CD4-positive, alpha-beta T cell treated with Interleukin-4 for 1 hour (primary cell): ENCODE results near the gene GMDS.

Source experiments
- DNase-seq, 2 donors: peaks; one replicate each; pipeline ENCODE4 v3.0.0-alpha.2; 2020 to 2022

GMDS gene

DNA sequence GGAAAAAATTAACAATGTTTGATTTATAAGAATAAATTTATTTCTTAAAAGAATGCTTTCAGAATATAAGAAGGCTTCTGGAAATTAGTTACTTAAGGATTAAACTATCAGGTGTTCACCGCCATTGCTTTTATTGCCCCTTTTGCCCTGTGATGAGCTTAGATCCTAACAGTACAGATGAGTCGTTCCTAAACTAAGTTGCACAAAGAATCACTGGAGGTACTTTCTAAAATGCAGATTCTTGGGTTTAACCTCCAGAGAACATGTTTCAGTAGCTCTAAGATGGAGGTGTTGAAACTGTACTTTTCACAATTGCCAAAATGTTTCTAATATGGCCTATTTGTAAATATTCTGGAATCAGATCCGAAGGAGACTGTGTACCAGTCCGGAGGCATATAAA, 211.9 kb downstream of the GMDS start:
- no peak for DNase-seq

DNA sequence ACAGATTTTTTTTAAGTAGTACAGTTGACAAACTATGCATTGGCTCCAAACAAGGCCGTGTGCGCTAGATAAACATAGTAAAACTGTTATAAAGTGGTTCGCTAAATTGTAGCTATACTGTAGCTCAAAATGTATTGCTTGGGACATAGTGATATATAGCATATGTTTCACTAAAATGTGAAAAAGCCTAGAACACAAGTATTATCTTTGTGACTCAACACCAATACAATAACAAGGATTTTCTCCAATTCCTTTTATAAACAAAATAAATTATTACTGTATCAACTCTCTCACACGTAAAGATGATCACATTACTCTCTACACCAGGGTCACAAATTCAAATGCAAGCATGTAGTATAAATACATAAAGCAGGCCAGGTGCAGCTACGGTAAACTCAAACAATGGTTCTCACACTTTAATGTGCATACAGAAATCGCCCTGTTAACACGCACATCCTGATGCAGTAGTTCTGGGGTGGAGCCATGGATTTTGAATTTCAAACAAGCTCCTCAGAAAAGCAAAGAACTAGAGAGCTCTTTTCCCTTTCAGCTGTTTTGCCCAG, 214.6 kb downstream of the GMDS start:
- no peak for DNase-seq

DNA sequence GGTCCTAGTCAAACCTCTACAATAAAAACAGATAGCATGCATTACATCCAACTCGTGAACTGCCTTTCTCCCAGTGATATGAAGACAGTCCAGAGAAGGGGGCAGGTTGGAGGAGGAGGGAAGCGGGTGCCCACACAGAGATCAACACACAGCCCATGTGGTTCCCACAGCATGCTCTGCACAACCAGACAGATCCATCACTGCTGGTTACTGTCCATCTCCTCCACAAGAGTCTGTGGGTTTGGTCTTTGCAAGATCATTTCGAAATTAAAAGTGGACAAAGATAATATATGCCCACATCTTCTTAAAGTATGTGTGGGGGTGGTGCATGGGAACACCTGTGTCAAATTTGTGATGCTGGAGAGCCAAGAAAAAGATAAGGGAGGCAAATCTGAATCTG, 215.5 kb downstream of the GMDS start:
- DNase-seq, result no peak

DNA sequence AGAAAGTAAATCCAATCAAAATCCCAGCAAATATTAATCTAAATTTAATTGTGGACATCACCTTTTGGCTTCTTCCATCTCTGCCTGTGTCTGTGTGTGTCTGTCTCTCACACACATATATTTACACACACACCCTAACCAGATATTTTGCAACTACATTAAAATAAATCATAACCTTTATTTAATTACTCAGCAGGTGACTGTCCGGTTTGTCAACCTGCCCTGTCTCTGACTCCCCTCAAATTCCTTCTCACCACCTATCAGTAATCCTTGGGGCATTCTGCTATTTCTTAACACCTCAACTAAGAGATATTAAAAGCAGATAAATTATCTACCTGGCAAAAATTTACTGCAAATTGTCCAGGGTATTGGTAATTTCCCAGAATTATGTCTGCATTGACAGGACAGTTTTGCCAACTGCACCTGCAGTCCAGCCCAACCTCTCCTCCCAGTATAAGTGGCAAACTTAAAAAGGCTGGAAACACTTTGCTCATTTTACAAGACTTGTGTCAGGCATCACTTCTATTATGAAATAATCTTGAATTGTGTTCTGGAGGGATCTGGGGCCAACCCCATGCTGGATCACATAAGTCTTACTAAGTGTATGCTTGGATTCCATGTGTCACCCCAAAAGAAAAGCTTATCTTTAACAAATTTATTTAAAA, 216.1 kb downstream of the GMDS start:
- DNase-seq, result no peak

DNA sequence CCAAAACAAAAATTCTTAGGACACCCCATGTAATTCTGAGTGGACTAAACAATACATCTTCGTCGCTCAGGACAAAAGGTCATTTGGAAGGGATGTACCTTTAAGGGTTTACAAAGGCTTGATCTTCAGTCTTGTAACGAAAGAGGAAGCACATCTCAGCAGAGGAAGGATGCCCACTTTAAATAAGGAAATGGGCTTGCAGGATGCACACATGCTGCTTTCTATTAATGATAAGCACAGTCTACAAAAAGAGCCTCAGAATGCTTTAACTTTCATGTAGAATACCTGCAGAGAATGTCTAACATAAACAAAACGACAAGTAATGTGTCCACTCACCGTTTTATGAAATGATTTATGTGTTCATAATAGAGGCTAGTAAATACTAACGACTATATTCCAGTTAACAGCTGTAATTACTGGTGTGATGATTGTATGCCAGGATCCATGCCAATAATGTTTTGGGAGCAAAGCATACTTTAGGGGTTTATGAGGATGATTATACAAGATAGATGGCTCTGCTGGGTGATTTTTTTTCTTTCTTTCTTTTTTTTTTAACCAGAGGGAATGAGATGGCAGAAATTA, 216.9 kb downstream of the GMDS start:
- DNase-seq, result no peak

DNA sequence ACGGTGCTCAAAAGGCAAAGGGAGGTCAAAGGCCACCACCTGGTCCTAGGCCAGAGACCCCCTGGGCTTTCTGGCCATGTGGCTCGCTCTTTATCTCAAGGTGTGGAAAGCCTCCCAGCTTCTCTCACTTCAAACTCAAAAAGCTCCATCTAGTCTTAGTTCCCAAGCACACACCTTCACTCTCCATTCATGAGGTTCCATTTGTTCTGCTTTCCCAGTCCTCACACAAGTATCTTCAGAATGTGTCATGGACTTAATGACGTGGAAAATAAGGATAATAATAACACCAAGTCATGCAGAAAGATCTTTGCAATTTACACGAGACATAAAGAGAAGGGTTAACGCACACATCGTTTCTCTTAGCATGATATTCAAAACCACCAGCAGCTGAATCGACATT, 219.3 kb downstream of the GMDS start:
- DNase-seq, result no peak

DNA sequence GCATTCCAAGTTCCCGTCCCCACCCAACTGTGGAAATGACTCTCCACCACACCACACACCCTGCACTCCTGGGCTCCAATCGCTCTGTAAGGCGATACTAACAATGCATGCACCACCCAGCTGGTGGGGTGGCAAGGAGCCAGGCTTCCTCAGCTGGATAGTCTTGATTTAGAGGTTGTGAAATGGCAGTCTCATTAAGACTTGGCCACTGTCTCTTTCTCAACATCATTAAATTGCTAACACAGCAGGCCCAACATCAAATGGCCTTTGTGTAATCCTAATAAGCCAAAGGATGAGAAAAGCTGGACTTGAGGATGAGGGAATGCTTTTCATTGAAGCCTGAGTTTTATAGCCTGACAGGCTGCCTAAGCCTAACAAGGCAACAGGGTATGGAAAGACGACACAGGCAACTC, 223.7 kb downstream of the GMDS start:
- no peak for DNase-seq

DNA sequence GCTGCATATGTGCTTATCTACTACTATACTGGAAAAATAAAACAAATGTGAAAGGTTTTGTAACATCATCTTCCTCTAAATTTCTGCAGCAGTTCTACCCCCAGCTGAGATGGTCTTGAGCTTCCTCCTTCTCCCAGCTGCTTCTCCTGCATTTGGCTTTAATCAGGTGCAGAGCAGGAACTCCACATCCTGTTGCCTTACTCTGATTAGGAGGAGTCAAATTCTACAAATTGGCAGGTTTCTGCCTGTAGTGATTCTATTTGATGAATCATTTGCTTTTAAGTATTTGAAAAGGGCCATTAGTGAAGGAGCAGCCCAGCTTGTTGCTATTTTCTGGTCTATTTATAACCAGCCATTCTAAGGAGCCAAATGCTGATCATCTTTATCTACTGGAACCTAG, 224.5 kb downstream of the GMDS start:
- no peak for DNase-seq

DNA sequence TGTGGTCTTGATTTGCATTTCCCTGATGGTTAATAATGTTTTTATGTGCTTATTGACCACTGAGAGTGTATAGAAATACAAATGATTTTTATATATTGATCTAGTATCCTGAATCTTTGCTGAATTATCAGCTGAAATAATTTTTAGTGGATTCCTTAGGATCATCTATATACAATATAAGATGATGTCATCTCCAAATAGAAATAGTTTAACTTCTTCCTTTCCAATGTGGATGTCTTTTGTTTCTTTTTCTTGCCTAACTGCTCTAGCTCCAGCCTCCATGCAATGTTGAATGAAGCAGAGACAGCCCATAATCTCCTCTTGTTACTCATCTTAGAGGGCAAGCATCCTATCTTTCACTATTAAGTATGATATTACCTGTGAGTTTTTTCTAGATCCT, 226.4 kb downstream of the GMDS start:
- DNase-seq, result no peak

DNA sequence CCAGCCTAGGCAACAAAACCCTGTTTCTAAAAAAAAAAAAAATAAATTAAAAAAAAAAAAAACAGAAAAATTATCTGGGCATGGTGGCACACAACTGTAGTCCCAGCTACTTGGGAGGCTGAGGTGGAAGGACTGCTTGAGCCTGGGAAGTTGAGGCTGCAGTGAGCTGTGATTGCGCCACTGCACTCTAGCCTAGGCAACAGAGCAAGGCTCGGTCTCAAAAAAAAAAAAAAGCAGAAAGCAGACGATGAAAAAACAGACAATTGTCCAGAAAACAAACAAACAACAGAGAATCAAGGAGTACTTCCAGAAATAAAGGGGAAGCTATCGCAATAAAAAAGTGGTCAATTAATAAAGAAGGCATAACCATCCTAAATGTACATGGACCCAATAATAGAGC, 229.4 kb downstream of the GMDS start:
- no peak for DNase-seq

DNA sequence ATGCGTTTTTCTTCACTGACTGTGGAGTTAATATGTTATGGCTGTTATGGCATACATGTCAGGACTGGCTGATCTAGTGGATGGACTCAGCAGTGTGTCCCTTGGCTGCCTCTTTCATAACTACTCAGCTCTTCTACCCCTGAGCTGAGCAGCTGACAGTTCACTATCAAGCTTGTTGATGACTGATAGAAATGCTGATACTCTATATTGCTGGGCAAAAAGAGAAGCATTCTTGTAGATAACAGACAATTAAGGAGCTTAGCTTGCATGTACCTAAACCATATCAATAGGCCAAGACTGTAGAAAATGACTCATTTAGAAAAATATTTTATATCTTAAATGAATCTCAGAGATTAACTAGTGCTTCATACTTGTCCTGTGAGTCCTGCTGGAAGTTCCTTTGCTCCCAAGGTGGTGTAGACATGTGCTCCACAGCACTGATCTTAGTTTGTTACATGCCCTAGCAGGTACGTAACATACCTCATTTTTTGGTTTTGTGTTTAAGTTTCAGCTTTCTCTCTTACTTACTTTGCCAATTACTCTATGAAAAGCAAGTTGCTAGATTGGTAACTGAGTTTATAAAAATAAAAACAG, 236.9 kb downstream of the GMDS start:
- DNase-seq, result no peak

DNA sequence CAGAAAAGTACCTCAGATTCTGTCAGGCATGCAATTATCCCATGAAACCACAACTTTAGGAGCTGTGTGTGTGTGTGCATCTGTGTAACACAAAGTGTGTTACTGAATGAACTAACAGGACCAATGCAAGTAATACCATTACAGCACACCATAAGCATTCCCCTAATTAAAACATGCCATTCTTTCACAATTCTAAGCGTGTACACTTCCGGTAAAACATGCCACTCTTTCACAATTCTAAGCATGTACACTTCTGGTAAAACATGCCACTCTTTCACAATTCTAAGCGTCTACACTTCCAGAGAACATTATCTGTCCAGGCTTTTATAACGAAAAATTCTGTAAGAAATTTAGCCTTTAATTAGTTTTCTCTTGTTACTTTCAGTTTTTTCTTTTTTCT, 238.2 kb downstream of the GMDS start:
- DNase-seq, result no peak

DNA sequence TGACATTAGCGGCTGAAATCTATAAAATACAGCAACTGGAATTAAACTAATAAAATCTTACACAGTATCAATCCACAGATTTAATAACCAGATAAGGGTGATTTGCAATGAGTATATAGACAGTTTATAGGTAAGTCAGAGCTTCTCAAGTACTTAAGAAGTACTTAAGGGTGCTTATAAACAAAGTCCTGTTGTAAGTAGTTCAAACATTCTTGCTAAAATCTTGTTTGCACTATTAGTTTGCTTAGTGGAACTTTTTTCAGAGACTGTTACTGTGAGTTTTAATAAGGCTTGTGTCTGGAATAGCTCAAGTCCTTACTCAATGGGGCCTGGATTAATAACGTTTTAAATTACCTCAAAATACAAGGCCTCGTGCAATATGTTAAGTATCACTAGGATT, 240.5 kb downstream of the GMDS start:
- no peak for DNase-seq

DNA sequence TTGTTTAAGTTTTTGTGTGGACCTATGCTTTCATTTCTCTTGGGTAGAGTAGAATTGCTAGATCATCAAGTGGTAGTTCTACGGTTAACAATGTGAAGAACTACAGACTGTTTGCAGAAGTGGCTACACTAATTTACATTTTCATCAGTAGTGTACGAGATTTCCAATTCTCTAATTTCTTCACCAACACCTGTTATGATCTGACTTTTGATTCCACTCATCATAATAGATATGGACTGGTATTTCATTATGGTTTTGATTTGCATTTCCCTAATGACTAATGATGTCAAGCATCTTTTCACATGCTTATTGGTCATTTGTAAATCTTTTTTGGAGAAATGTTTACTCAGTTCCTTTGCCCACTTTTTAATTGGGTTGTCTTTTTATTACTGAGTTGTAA, 244.4 kb downstream of the GMDS start:
- DNase-seq, result no peak

DNA sequence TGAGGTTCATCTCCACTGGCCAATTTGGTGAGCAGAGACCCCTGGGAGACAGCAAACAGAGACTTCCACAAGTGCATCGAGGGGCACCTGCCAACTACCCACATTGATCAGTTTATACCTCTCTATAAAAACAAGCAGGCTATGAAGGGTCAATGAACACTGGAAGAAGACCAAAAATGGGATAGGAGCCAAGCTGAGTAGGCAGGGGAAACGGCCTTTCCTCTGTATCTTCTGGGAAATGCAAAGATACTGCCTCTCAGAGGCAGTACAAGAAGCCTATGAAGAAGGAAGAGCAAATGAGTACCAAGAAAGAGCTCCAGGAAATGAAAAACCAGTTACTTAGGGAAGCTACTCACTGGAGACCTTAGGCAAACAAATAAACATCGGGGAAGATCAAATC, 247.7 kb downstream of the GMDS start:
- DNase-seq, result no peak

DNA sequence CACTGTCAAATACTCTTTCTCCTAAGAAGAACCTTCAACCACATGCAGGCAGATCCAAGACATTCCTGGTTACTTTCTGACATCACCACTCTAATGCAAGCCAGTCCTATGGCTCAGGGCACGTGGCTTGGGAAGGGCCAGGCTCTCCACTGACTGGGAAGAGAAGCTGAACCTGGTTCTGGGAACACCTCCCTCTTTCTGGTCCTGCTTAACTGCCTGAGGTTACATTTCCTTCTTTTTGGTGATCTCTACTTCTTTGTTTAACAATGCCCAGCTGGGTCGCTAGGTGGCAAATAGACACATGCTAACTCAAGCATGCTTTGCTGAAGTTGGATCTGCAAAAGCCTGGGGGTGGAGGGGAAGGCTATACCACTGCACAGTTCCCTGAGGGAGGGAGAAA, 249.8 kb downstream of the GMDS start:
- no peak for DNase-seq

DNA sequence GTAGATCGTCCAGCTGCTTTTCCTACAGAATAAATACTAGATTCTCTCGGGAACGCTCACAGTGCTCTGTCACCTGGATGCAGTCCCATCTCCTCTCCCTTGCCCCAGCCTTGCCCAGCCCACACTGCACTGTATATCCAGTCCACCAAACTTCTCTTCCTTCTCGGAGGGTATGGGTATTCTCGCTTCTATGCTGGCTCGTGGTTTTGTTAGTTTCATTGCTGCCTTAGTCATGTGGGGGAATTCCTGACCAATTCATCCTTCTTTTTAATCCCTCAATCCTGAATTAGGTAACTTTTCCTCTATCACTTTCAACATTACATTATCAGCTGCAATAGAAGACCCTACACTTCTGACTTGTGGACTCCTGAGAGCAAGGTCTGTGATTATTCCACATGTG, 252.4 kb downstream of the GMDS start:
- DNase-seq, result no peak

DNA sequence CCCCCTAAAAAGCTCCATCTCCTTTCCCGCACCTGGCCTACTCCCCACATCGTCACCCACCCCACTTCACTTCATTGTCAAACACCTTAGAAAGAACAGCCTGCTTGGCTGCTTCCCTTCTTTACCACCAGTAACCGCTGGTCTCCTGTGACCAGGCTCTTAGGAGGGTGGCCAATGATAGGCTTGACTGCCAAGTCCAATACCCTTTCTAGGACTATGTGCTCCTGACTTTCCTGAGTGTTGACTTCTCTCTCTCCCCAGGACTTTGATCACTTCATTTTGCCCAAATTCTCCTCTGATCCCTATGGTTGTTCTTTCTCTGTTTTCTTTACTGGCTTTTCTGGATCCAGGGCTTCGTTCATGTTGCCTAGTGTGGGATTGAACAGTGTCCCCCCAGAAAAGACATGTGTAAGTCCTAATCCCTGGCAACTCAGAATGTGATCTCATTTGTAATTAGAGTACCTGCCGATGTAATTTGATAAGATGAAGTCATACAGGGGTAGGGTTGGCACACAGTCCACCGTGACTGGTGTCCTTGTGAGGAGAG, 254.0 kb downstream of the GMDS start:
- no peak for DNase-seq

DNA sequence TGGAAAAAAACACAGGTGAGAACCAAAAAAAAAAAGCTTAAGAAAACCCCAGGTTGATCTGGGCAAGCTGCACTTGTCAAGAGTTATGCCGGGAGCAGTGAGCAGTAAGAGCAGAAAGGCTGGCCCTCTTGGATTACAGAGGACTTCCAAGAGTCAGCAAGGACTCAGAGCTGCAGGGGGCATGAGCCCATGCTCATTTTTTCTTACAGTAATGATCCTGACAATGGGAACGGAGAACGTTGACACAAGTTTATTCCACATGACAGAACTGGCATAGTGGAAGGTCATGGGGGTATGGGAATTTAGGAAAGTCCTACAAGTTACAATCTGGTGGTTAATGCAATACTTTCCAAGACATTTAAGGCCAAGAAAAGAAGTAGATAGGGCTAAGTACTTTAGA, 256.6 kb downstream of the GMDS start:
- no peak for DNase-seq

DNA sequence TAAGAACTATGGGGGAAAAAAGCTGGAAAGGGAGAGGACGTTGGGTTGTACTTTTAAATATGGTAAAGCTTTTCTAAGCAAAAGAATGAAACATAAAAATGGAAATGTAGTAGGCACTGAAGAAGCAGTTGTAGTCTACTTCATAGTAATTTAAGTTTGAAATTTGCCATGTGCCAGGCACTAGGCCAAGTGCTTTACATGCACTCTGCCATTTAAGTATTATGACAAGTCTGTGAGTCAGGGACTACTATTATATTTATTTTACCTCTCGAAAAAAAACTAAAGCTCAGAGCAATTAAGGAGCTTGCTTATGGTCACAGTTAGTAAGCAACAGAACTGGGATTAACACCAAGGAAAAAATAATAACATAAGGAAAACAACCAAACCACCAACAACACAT, 257.8 kb downstream of the GMDS start:
- DNase-seq, result no peak

DNA sequence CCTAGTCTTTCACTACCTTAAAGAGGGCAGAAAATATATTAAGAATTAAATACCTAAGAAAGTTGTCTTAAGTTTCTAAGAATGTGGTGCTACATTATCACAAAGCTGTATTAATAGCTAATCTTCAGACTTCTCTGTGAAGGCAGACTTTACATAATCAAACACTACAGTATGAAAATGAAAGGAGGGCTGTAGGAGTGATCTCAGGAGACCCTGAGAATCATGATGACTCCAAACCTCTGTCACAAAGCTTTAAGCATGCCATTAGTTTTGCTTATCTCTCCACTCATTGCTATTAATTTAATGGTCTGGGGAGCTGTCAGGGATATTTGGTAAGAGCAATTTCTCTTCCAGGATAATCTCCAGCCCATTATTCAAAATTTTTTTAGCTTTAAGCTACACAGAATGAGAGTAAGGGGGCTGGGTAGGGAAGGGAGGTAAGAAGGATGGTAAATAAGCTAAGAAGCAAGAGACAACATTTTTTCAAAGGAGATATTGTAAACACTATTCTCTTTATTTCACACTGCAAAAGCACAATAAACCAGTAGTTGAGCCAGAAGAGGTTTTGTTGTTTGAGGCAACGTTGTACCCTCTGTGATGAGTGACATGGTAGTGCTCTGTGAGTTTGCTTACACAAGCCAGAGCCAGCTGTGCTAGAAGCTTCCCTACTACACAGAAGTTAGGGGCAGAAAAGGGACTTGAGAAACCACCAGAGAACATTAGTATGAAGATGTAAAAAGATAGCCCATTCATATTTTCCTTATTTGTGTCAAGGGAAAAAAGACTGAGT, 258.8 kb downstream of the GMDS start:
- DNase-seq, result no peak

DNA sequence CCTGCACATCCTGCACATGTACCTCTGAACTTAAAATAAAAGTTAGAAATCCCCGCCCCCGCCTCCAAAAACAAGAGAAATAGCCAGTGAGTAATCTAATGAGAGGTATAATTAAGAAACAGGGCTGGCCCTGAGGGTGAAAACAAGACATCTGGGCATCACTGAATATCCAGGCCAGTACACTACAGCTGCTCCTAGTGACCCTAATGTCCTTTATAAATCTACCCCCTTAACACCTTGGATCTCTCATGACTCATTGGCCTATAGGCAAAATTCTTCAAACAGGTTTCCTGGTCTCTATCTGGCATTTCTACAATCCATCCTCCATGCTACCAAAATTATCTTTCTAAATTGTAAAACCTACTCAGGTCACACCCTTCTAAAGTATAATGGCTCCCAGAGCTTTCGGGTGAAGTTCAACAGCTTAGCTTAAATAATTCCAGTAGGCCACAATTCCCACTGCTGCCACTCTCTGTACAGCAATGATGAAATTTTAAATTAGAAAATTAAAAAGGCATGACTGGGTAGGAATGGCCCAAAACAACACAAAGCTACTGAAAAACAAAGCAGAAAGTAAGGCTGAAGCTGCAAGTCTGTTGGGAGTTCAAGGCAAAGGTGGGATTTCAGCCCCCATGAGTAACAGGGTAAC, 260.9 kb downstream of the GMDS start:
- no peak for DNase-seq

DNA sequence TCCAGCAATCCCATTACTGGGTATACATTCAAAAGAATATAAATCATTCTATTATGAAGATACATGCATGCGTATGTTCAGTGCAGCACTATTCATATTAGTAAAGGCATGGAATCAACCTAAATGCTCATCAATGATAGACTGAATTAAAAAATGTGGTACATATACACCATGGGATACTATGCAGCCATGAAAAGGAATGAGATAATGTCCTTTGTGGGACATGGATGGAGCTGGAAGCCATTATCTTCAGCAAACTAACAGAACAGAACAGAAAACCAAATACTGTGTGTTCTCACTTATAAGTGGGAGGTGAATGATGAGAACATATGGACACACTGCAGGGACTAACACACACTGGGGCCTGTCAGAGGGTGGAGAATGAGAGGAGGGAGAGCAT, 261.6 kb downstream of the GMDS start:
- DNase-seq, result no peak
